MG63 (cell line): Measurements from ENCODE around the gene STOX1. TPM values are rescaled to one million over a fixed set of nuclear protein-coding genes. Genes with fewer than 3 reads are reported as not detected.
A peak's percentile ranks its signal among the peaks of the same experiment; 100 is the strongest.
"Not testable (repeated sequence)": the region's sequence is repeated elsewhere in the genome, so short reads cannot be mapped to it uniquely, and the experiment has no call there.

ENCODE experiments used
- DNase-seq: peaks from one replicate; pipeline ENCODE4 v3.0.0-alpha.2; 2020
- H3K27me3 ChIP-seq: fragments of 250-450 bp; sonication (Bioruptor Pico); 2 replicates; pipeline ENCODE4 v1.5.1; 2020; ENCODE audit warnings: mild to moderate bottlenecking, moderate library complexity
- H3K36me3 ChIP-seq: fragments of 250-450 bp; sonication (Bioruptor Pico); 2 replicates; pipeline ENCODE4 v1.5.1; 2020; ENCODE audit warnings: mild to moderate bottlenecking, moderate library complexity
- H3K4me3 ChIP-seq: fragments of 250-450 bp; sonication (Bioruptor Pico); 2 replicates; pipeline ENCODE4 v1.5.1; 2020; ENCODE audit warnings: mild to moderate bottlenecking, moderate library complexity
- H3K9me3 ChIP-seq: fragments of 250-450 bp; sonication (Bioruptor Pico); 2 replicates; pipeline ENCODE4 v1.5.1; 2020; ENCODE audit warnings: mild to moderate bottlenecking, moderate library complexity
- total RNA-seq: library from RNA; depleted of rRNA; stranded (reverse); fragments of >200 nt; shearing (Covaris generic); gene quantifications from 2 replicates; pipeline ENCODE4 v1.2.3, GENCODE V29; 2014; ENCODE audit warnings: low replicate concordance

Gene STOX1
- total RNA-seq, 1 experiment from 2014 or later = not detected

DNA sequence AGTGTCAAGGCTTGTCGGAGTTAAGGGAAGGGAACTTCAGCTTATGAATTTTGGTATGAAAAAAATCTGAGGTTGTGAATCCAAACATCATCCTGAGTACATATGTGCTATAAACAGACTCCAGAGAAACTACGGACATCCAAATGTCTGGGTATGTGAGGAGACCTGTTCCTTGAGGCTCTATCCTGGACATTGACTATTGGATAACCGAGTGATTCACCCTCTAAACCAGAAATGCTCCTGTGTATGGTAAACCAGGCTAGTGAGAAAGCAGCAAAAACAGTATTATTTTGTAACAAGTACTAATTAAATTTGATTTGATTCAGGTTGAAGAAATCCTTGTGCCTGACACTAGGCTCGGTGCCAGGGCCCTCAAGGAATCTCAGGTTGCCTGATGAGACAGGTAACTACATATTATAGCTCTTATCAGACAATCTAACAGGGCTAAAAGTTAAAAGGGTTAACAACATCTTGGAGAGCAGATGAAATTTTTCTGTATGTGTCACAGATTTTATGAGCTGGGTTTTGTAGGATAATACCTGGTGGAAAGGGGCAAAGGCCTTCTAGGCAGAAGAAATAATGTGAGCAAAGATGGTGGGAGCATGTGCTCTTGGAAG is 10.4 kb upstream of the STOX1 start:
- H3K4me3 ChIP-seq = no peak overlapping the region
- H3K9me3 ChIP-seq = no peaks in the 10 kb centered on the region
- no peaks in the 10 kb centered on the region for H3K36me3 ChIP-seq
- no peak for DNase-seq
- no peaks in the 10 kb centered on the region for H3K27me3 ChIP-seq

DNA sequence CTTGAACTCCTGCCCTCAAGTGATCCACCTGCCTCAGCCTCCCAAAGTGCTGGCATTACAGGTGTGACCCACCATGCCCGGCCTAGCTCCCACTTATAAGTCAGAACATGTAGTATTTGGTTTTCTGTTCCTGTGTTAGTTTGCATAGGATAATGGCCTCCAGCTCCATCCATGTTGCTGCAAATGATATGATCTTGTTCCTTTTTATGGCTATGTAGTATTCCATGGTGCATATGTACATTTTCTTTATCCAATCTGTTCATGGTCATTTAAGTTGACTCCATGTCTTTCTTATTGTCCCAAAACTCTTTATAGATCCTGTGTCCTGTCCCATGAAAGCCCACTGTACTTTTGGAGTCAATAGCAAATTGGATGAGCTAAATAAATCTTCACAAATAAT is 7.0 kb upstream of the STOX1 start:
- not testable (repeated sequence) for DNase-seq, H3K27me3 ChIP-seq

DNA sequence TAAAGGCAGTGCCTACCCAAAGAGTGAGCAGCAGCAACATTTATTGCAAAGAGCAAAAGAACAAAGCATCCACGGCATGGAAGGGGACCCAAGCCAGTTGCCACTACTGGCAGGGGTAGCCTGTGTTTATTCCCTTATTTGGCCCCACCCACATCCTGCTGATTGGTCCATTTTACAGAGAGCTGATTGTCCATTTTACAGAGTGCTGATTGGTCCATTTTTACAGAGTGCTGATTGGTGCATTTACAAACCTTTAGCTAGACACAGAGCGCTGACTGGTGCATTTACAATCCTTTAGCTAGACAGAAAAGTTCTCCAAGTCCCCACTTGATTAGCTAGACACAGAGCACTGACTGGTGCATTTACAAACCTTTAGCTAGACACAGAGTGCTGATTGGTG is 4.7 kb upstream of the STOX1 start:
- not testable (repeated sequence) for H3K4me3 ChIP-seq, H3K36me3 ChIP-seq, H3K9me3 ChIP-seq, H3K27me3 ChIP-seq, DNase-seq

More for the DNA sequence above, 7.0 kb upstream of the STOX1 start:
- not testable (repeated sequence) for H3K9me3 ChIP-seq, H3K36me3 ChIP-seq, H3K4me3 ChIP-seq

DNA sequence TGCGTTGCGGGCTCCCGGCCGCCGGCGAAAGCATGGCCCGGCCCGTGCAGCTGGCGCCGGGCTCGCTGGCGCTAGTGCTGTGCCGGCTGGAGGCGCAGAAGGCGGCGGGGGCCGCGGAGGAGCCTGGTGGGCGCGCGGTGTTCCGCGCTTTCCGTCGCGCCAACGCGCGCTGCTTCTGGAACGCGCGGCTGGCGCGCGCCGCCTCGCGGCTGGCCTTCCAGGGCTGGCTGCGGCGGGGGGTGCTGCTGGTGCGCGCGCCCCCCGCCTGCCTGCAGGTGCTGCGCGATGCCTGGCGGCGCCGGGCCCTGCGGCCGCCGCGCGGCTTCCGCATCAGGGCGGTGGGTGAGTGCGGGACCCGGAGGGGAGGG is 245 bp downstream of the STOX1 start:
- not testable (repeated sequence) for DNase-seq, H3K9me3 ChIP-seq, H3K4me3 ChIP-seq, H3K36me3 ChIP-seq
- peaks cover 25% of the 10 kb centered on the region for H3K27me3 ChIP-seq

DNA sequence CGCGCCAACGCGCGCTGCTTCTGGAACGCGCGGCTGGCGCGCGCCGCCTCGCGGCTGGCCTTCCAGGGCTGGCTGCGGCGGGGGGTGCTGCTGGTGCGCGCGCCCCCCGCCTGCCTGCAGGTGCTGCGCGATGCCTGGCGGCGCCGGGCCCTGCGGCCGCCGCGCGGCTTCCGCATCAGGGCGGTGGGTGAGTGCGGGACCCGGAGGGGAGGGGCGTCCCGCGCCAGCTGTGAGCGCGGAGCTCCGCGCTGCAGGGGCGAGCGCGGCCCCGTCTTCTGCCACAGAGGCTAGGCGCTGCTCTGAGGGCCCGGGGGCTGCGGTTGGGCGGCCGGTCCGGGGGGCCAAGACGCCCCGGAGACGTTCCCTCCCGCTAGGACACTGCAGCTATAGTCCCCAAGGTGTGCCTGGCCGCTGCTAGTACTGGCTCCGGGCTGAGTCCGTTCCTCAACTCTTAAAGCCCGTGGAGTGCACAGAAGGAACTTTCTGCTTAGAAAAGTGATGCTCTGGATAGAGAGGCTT is 811 bp downstream of the STOX1 start:
- peaks cover 25% of the 10 kb centered on the region for H3K27me3 ChIP-seq
- peak; percentile 4 for DNase-seq
- H3K36me3 ChIP-seq, H3K9me3 ChIP-seq: not testable (repeated sequence)
- peak overlapping the region; percentile 12; the same call in 1 of the 2 replicates for H3K4me3 ChIP-seq

DNA sequence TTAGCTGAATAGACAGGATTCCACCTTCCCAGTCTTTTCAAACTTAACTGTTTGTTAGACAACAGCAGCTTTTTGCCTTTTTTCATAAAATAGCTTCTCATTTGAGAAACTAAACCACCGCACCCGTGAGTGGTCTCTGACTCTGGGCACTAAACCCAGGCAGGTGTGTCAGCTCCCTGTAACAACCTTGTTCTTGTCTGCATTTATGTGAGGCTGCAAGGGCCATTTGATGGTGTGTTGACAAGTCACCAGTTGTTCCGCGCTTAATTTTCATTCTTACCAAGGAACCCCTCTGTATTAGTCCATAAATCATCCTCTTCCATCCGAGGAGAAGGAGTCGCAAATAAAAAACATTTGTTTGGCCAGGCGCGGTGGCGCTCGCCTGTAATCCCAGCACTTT is 1.5 kb downstream of the STOX1 start:
- Histone ChIP-seq H3K36me3 (no peaks in the 10 kb centered on the region), H3K27me3 (peaks cover 25% of the 10 kb centered on the region), H3K9me3 (no peaks in the 10 kb centered on the region), H3K4me3 (no peak overlapping the region)
- DNase-seq = no peak

DNA sequence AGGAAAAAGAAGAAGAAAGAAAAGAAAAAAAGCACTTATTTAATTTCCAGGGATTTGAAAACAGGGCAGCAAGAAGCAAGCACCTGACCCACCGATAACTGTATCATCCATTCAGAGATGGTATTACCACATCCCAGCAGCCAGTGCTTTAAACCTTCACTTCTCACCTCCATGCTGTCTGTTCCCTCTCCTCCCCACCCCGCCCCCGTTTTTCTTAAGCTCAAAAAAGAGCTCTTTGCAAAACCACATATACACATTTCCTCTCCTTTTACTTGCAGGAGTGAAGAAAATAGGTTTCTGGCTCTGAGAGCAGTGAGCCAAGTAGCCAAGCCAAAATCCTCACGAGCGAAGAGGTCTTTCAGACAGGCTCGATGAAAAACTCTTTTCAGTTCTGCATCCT is 2.2 kb downstream of the STOX1 start:
- Histone ChIP-seq H3K27me3 (peaks cover 25% of the 10 kb centered on the region), H3K9me3 (no peaks in the 10 kb centered on the region), H3K36me3 (no peaks in the 10 kb centered on the region), H3K4me3 (no peak overlapping the region)
- DNase-seq = no peak

DNA sequence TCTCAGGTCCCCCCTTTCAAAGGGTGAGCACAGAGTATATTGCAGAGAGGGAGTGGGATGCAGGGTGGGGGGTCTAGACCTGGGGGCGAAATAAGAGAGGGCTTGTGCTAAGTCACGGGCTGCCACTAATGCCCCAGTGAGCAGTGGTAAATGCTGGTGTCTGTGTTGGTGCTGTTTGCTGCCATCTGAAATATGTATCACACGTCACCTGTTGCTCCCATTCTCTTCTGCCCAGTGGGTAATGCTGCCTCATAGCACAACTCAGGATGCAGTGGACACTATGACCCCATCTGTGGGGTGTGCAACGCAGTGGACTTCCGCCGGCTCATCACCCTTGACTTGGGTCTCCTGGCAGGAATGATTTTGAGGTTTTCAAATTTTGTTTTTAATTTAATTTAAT is 2.6 kb downstream of the STOX1 start:
- Histone ChIP-seq H3K4me3 (no peak overlapping the region), H3K27me3 (peaks cover 25% of the 10 kb centered on the region), H3K36me3 (no peaks in the 10 kb centered on the region), H3K9me3 (no peaks in the 10 kb centered on the region)
- no peak for DNase-seq

DNA sequence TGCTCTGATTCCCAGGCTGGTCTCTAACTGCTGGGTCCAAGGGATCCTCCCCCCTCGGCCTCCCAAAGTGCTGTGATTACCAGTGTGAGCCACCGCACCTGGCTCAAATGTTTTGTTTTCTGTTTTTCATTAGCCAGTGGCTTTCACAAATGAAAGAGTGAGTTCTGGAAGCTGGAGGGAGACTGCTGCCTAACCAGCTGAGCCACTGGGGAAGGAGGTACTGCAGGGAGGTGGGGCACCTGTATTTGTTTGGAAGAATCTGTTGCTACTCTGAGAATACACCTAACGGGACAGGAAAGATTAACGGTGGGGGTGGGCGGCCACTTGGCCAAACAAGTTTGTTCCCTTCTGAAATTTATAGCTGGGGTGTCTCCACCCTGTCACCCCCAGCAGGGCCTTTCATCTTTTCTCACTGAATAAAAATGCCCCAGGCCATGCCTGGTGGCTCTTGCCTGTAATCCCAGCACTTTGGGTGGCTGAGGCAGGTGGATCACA is 4.7 kb downstream of the STOX1 start:
- Histone ChIP-seq H3K36me3 (no peaks in the 10 kb centered on the region), H3K27me3 (peaks cover 25% of the 10 kb centered on the region), H3K9me3 (no peaks in the 10 kb centered on the region), H3K4me3 (no peak overlapping the region)
- no peak for DNase-seq

DNA sequence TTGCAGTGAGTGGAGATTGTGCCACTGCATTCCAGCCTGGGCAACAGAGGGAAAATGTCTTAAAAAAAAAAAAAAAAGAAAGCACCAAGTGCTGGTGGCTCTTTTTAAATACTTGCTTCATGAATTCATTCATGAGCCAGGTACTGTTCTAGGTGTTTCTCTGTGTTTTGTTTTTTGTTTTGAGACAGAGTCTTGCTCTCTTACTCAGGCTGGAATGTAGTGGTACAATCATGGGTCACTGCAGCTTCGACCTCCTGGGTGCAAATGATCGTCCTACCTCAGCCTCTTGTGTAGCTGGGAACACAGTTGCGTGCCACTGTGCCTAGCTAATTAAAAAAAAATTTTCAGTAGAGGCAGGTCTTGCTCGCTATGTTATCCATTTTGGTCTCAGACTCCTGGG is 5.3 kb downstream of the STOX1 start:
- Histone ChIP-seq H3K36me3 (no peaks in the 10 kb centered on the region), H3K9me3 (no peaks in the 10 kb centered on the region), H3K4me3 (no peak overlapping the region), H3K27me3 (peaks cover 25% of the 10 kb centered on the region)
- DNase-seq = no peak

DNA sequence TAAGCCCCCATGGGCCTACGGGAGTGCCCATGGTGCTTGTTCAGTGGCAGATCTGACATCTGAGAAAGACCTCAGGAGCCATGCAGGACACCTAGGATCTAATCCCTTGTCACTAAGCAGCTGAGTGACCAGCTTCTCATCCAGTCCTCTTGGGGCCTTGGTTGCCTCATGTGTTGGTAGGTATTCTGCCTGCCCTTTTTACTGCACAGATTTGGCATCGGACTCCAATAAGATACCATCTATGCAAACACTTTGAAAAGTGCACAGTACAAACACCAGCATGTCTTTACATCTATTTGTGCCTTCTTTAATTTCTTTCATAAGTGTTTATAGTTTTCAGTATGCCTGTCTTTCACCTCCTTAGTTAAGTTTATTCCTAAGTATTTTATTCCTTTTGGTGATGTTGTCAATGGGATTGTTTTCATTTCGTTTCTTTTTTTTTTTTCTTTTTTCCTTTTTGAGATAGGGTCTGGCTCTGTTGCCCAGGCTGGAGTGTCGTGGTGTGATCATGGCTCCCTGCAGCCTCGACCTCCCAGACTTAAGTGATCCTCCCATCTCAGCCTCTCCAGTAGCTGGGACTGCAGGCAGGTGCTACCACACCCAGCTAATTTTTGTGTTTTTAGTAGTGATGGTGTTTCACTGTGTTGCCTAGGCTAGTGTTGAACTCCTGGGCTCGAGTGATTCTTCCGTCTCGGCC is 10.4 kb downstream of the STOX1 start:
- no peaks in the 10 kb centered on the region for H3K36me3 ChIP-seq
- H3K4me3 ChIP-seq = no peak overlapping the region
- no peaks in the 10 kb centered on the region for H3K27me3 ChIP-seq
- H3K9me3 ChIP-seq = no peaks in the 10 kb centered on the region
- no peak for DNase-seq

DNA sequence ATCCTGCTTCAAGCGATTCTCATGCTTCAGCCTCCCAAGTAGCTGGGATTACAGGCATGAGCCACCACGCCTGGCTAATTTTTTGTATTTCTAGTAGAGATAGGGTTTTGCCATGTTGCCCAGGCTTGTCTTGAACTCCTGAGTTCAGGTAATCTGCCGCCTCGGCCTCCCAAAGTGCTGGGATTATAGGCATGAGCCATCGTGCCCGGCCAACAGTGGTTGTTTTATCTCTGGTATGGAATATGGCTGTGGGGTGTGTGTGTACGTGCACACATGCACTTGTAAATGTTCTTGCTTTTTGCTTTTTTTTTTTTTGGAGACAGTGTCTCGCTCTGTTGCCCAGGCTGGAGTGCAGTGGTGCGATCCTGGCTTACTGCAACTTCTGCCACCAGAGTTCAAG is 13.3 kb downstream of the STOX1 start:
- not testable (repeated sequence) for H3K9me3 ChIP-seq, H3K36me3 ChIP-seq, DNase-seq, H3K27me3 ChIP-seq, H3K4me3 ChIP-seq

DNA sequence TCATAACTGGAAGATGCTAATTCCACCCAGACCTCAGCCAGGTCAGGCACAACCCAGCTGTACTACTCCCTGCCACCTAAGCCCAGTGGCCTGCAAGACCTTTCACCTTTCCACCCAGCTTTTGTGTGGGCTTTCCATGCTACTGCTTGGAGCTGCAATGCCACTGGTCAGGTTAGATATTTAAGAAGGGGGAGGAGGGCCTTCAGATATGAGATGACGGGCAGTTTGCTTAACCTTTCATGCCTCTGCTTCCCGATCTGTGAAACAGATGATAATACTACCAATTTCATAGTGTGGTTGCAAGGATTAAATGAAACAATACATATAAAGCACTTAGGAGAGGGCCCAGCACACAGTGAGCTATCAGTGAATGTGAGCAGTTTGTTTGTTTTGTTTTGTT is 20.9 kb downstream of the STOX1 start:
- no peak overlapping the region for H3K4me3 ChIP-seq
- DNase-seq = no peak
- H3K9me3 ChIP-seq = peaks cover 2% of the 10 kb centered on the region; the same call in 1 of the 2 replicates
- H3K27me3 ChIP-seq = no peaks in the 10 kb centered on the region
- no peaks in the 10 kb centered on the region for H3K36me3 ChIP-seq

DNA sequence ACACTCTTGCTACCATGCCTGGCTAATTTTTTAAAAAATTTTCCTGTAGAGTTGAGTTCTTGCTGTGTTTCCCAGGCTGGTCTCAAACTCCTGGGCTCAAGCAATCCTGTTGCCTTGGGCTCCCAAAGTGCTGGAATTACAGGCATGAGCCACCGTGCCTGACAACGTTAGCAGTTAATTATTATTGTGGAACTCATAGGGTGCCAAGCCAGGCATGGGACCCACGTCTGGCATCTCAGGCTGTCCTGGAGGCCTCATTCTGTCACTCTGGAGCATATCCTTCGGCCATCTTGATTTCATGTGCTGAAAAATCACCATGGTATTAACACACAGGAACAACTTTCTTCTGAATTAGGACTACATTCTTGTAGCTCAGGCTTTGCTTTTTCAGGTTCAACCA is 21.5 kb downstream of the STOX1 start:
- Histone ChIP-seq H3K27me3 (no peaks in the 10 kb centered on the region), H3K4me3 (no peak overlapping the region), H3K9me3 (peaks cover 2% of the 10 kb centered on the region; the same call in 1 of the 2 replicates), H3K36me3 (no peaks in the 10 kb centered on the region)
- DNase-seq = no peak

DNA sequence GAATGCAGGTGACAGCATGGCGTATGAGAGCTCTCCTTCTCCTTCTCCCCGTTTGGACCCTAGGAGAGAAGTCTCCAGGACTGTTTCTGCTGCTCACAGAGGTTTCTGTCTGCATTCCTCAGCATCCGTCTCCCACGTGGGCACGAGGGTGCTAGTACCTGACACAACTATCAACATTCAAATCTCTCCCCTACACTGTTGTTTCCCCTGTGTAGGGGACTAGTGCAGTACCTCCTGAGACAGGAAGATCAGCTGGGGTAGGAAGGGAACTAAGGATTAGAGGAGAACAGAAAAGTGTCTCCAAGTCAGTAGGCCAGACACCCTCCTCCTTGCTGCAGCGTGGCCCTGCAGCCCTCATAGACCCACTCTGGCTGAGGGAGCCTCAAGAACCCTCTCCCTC is 29.0 kb downstream of the STOX1 start:
- H3K4me3 ChIP-seq = no peak overlapping the region
- DNase-seq = no peak
- H3K36me3 ChIP-seq = no peaks in the 10 kb centered on the region
- H3K9me3 ChIP-seq = peaks cover 2% of the 10 kb centered on the region; the same call in 1 of the 2 replicates
- H3K27me3 ChIP-seq = peaks cover 2% of the 10 kb centered on the region; the same call in 1 of the 2 replicates

DNA sequence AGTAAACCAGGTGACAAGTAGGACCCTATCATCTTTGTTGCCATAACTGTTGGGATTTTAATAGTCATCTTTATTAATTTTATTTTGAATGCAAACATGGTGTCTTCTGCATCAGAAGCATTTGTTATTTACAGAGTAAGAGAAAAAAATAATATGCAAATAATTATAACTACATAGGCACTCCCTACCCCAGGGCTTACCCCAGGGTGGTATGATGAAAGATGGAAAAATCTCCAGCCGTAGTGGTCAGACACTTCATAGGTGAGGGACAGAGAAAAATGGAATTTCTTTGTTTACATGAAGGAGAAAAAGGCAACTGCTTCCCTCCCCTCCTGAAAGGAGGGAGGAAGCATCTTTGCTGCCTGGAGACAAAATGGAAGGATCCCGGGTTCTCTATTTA is 29.7 kb downstream of the STOX1 start:
- no peaks in the 10 kb centered on the region for H3K9me3 ChIP-seq
- no peaks in the 10 kb centered on the region for H3K36me3 ChIP-seq
- no peak for DNase-seq
- no peak overlapping the region for H3K4me3 ChIP-seq
- peaks cover 2% of the 10 kb centered on the region; the same call in 1 of the 2 replicates for H3K27me3 ChIP-seq

DNA sequence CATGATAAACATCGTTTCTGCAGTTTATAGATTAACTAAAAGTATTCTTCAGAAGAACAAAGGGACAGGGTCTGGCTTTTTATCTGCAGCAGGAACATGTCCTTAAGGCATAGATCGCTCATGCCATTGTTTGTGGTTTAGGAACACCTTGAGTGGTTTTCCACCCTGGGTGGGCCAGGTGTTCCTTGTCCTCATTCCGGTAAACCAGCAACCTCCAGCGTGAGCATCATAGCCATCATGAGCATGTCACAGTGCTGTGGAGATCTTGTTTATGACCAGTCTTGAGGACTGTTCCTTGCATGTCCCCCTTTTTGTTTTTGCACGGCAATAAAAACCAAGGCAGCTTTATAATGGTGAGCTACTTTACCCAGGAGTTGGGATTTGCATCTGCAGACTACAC is 33.9 kb downstream of the STOX1 start:
- no peak overlapping the region for H3K4me3 ChIP-seq
- no peaks in the 10 kb centered on the region for H3K9me3 ChIP-seq
- no peaks in the 10 kb centered on the region for H3K36me3 ChIP-seq
- peaks cover 2% of the 10 kb centered on the region; the same call in 1 of the 2 replicates for H3K27me3 ChIP-seq
- DNase-seq = no peak

DNA sequence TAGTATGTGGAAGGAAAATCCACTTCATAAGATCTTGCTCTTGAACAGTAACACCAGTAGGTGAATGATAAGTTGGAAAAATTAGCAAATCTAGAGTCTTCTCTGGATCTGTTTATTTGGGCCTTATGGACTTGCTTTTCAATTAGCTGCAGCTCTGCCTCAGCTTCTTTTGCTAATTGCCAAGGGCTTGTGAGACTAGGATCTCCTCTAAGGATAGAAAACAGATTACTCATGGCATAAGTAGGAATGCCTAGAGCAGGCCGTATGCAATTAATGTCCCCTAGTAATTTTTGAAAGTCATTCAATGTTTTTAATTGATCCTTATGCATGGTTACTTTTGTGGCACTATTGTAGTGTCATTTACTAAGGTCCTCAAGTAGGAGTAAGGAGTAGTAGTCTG is 37.3 kb downstream of the STOX1 start:
- DNase-seq = no peak
- Histone ChIP-seq H3K4me3 (no peak overlapping the region), H3K9me3 (peaks cover 4% of the 10 kb centered on the region; the same call in 1 of the 2 replicates), H3K27me3 (no peaks in the 10 kb centered on the region), H3K36me3 (no peaks in the 10 kb centered on the region)
